Activated T-cell treated with anti-CD3 and anti-CD28 coated beads, Interleukin-2, amount 50 U/mL, for 24 hours (primary cell): Measurements from ENCODE around the gene JAK3.
"Not testable (repeated sequence)": the region's sequence is repeated elsewhere in the genome, so short reads cannot be mapped to it uniquely, and the experiment has no call there.

Experiments
- DNase-seq: peaks from one replicate; pipeline ENCODE4 v3.0.0-alpha.2; 2020
- H3K27ac Mint-ChIP-seq: 2 replicates; pipeline ENCODE4 v1.8.0; 2020; ENCODE audit warnings: mild to moderate bottlenecking, mixed read lengths
- H3K27me3 Mint-ChIP-seq: 2 replicates; pipeline ENCODE4 v1.8.0; 2020; ENCODE audit warnings: mixed read lengths
- H3K36me3 Mint-ChIP-seq: 2 replicates; pipeline ENCODE4 v1.8.0; 2020; ENCODE audit warnings: low read depth, mixed read lengths
- H3K4me1 Mint-ChIP-seq: 2 replicates; pipeline ENCODE4 v1.8.0; 2020; ENCODE audit warnings: low read depth, mixed read lengths
- H3K4me3 Mint-ChIP-seq: 2 replicates; pipeline ENCODE4 v1.8.0; 2020; ENCODE audit warnings: mild to moderate bottlenecking, moderate library complexity, mixed read lengths
- H3K9me3 Mint-ChIP-seq: 2 replicates; pipeline ENCODE4 v1.8.0; 2020; ENCODE audit warnings: mixed read lengths

Gene JAK3

DNA sequence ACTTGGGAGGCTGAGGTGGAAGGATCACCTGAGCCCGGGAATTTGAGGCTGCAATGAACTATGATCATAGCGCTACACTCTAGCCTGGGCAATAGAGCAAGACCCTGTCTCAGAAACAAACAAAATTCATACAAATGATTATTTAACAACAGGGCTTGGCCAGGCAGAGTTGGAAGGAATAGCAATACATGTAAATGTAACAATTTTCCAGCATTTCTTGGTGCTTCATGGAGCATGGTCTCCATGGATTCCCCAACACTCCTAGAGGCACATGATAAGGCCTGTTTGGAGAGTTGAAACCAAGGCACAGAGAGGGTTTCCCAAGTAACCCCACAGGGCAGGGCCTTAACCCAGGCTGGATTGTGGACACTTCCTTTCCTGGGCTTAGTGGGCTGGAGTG lies 36.7 kb downstream of the JAK3 start:
- no peak overlapping the region for H3K4me3 Mint-ChIP-seq
- H3K27ac Mint-ChIP-seq, result no peak overlapping the region
- DNase-seq, result no peak
- peaks cover 9% of the 10 kb centered on the region for H3K4me1 Mint-ChIP-seq
- H3K9me3 Mint-ChIP-seq, result no peaks in the 10 kb centered on the region
- peaks cover under 1% of the 10 kb centered on the region for H3K36me3 Mint-ChIP-seq
- H3K27me3 Mint-ChIP-seq, result no peaks in the 10 kb centered on the region

DNA sequence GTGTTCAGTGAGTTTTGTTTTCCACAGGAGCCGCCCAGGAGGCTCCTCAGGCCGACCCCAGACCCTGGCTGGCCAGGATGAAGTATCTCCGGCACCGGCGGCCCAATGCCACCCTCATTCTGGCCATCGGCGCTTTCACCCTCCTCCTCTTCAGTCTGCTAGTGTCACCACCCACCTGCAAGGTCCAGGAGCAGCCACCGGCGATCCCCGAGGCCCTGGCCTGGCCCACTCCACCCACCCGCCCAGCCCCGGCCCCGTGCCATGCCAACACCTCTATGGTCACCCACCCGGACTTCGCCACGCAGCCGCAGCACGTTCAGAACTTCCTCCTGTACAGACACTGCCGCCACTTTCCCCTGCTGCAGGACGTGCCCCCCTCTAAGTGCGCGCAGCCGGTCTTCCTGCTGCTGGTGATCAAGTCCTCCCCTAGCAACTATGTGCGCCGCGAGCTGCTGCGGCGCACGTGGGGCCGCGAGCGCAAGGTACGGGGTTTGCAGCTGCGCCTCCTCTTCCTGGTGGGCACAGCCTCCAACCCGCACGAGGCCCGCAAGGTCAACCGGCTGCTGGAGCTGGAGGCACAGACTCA lies 40.0 kb downstream of the JAK3 start:
- peak; percentile 54 for DNase-seq
- Mint-ChIP-seq H3K27ac (no peak overlapping the region), H3K36me3 (no peaks in the 10 kb centered on the region), H3K4me3 (peak overlapping the region; percentile 52), H3K9me3 (no peaks in the 10 kb centered on the region), H3K27me3 (no peaks in the 10 kb centered on the region), H3K4me1 (peaks cover 20% of the 10 kb centered on the region)

DNA sequence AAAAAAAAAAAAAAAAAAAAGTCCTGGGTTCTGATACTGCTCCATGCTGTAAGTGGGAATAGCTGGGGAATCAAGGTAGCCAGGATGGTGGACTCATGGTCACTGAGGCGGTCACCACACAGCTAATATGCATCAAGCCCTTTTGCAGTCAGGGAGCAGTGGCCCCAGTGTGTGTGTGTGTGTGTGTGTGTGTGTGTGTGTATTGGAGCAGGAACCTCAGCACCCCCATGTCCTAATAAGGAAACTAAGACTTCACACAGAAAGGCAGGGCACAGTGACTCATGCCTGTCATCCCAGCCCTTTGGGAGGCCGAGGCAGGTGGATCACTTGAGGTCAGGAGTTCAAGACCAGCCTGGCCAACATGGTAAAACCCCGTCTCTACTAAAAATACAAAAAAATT lies 40.8 kb downstream of the JAK3 start:
- Mint-ChIP-seq H3K36me3 (no peaks in the 10 kb centered on the region), H3K27ac (no peak overlapping the region), H3K27me3 (no peaks in the 10 kb centered on the region), H3K4me3 (no peak overlapping the region), H3K4me1 (peaks cover 24% of the 10 kb centered on the region), H3K9me3 (no peaks in the 10 kb centered on the region)
- no peak for DNase-seq

DNA sequence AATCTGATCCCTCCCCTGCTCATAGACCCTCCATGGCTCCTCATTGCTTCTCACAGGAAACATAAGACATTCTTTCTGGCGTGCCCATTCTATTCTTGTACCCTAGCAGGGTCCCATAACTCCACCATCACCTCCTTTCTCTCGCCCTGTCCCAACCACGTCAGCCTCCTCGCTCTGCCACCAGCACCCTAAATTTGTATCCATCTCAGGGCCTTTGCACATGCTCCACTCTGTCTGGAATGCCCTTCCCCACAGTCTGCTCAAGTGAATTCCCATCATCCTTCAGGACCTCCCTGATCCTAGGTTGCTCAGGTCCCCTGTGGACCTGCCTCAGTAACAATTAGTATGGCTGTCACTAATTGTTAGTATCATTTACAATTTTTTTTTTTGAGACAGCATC lies 42.4 kb downstream of the JAK3 start:
- Mint-ChIP-seq H3K9me3 (no peaks in the 10 kb centered on the region), H3K36me3 (no peaks in the 10 kb centered on the region), H3K27ac (no peak overlapping the region), H3K4me3 (no peak overlapping the region), H3K4me1 (peaks cover 24% of the 10 kb centered on the region), H3K27me3 (no peaks in the 10 kb centered on the region)
- DNase-seq, result no peak

DNA sequence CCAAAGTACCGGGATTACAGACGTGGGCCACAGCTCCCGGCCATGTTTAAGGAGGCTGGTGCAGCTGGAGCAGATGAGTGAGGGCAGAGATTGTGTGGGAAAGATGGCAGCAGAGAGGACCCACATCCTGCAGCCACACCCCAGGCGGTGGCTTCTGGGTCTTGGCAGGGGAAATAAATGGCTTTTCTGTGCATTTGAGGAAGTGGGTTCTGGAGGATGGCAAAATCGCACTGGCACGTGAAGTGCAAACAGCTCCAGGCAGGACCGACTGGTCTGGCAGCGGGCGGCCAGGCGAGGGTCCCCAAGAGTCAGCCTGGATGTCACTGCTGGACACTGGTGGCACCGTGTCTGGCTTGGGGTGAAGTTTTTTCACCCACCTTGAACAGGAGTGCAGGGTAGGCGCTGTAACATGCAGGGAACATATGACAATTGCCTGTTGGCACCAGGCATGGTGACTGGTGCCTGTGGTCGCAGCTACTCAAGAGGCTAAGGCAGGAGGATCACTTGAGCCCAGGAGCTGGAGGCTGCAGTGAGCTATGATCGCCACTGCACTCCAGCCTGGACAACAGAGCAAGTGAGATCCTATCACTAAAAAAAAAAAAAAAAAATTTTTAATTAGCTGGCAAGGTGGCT lies 44.4 kb downstream of the JAK3 start:
- H3K36me3 Mint-ChIP-seq, result no peaks in the 10 kb centered on the region
- H3K4me1 Mint-ChIP-seq, result peaks cover 23% of the 10 kb centered on the region
- no peak overlapping the region for H3K4me3 Mint-ChIP-seq
- no peaks in the 10 kb centered on the region for H3K27me3 Mint-ChIP-seq
- no peaks in the 10 kb centered on the region for H3K9me3 Mint-ChIP-seq
- no peak for DNase-seq
- H3K27ac Mint-ChIP-seq, result peak overlapping the region; percentile 9

DNA sequence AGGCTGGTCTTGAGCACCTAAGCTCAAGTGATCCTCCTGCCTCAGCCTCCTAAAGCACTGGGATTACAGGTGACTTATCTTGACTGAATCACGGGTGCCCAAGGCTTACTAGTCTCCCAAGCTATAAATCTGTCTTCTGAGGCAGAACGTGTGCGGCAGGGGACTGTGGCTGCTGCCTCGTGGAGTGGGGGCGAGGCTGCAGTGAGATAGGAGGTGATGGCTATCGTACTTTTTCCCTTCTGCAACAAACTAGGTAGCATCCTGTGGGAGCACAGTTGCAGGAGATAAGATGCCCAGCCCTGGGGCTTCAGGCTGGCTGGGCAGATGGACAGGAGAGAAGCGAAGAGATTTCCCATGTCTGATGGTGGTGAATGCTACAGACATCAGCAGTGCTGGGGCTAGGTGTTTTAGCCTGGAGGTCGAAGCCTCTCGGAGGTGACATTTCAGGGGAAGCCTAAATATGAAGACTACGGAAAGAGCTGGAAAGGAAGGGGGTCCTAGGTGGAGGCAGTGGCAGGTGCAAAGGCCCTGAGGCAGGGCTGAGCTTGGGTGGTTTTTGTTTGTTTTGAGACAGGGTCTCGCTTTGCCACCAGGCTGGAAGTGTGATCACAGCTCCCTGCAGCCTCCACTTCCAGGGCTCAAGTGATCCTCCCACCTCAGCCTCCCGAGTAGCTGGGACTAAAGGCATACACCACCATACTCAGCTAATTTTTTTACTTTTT lies 45.5 kb downstream of the JAK3 start:
- Mint-ChIP-seq H3K4me1 (peaks cover 25% of the 10 kb centered on the region), H3K9me3 (no peaks in the 10 kb centered on the region), H3K4me3 (no peak overlapping the region), H3K27ac (no peak overlapping the region), H3K36me3 (no peaks in the 10 kb centered on the region), H3K27me3 (no peaks in the 10 kb centered on the region)
- no peak for DNase-seq

DNA sequence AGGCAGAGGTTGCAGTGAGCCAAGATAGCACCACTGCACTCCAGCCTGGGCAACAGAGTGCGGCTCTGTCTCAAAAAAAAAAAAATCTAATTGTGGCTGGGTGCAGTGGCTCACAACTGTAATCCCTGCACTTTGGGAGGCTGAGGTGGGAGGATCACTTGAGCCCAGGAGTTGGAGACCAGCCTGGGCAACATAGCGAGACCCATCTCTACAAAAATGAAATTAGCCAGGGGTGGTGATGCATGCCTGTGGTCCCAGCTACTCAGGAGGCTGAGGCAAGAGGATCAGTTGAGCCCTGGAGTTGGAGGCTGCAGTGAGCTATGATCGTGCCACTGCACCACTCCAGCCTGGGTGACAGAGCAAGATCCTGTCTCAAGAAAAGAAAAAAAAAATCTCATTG lies 49.2 kb downstream of the JAK3 start:
- H3K27ac Mint-ChIP-seq, H3K4me3 Mint-ChIP-seq, H3K27me3 Mint-ChIP-seq, H3K9me3 Mint-ChIP-seq, DNase-seq, H3K36me3 Mint-ChIP-seq: not testable (repeated sequence)
- H3K4me1 Mint-ChIP-seq, result peaks cover 51% of the 10 kb centered on the region

DNA sequence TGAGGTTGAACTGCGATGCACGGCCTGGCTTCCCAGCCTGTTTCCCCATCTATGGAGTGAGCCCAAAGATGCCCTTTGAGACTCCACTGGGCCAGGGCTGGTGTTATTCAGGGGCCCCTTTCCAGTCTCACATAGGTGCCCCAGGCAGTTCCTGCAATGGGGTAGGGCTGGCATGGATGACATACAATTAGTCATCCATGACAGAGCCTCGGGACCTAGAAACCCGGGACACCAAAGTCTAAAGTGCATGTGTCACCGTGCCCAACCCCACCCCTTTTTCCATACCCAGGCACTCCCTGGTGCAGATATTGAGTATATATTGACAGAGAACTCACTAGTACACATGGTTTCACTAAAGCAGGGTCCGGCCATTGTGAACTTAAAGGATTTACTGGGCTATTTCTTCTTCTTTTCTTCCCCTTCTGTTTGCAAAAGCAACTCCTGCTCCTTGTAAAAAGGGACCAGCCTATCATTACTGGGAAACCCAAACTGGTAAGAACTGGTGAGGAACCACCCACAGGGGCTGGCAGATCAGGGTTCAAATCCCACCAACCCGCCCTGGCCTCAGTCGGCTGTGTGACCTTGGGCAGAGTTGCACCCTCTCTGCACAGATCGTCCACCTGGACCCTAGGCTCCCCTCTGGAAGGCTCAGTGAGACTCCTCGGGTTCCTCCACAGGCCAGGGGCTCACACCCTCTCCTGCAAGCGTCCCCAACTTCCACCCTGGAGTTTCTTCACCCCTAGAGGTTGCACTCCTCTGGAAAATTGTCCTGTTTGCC lies 50.2 kb downstream of the JAK3 start:
- Mint-ChIP-seq H3K36me3 (no peaks in the 10 kb centered on the region), H3K4me1 (peaks cover 49% of the 10 kb centered on the region), H3K27me3 (no peaks in the 10 kb centered on the region), H3K9me3 (no peaks in the 10 kb centered on the region), H3K4me3 (no peak overlapping the region), H3K27ac (peak overlapping the region; percentile 81)
- peak; percentile 60 for DNase-seq

DNA sequence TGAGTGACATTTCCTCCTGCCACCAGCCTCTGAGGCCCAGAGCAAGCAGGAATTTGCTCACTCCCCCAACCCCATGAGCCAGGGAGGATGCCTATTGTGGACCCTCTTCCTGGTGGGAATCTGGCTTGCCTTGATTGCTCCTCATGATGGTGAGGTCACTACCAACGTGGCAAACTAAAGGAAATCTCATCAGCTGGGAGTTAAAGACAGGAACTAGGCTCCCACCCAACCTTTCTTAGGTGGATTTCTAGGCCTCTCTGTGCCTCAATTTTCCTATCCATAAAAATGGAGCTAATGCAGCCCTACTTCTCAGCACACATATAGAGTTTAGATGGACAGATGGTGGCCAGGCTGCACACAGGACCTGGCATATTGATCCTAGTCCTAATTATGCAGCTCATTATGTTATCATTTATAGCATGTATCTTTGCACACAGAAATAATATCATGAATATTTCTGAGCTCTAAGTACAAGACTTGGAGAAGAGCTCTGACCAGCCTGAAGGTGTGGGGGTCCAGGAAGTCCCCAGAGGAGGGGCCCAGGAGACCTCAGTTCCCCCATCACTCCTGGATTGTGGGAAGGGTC lies 50.9 kb downstream of the JAK3 start:
- H3K36me3 Mint-ChIP-seq, result no peaks in the 10 kb centered on the region
- H3K27me3 Mint-ChIP-seq, result no peaks in the 10 kb centered on the region
- H3K4me1 Mint-ChIP-seq, result peaks cover 48% of the 10 kb centered on the region
- DNase-seq, result no peak
- no peak overlapping the region for H3K4me3 Mint-ChIP-seq
- peak overlapping the region; percentile 81 for H3K27ac Mint-ChIP-seq
- no peaks in the 10 kb centered on the region for H3K9me3 Mint-ChIP-seq

DNA sequence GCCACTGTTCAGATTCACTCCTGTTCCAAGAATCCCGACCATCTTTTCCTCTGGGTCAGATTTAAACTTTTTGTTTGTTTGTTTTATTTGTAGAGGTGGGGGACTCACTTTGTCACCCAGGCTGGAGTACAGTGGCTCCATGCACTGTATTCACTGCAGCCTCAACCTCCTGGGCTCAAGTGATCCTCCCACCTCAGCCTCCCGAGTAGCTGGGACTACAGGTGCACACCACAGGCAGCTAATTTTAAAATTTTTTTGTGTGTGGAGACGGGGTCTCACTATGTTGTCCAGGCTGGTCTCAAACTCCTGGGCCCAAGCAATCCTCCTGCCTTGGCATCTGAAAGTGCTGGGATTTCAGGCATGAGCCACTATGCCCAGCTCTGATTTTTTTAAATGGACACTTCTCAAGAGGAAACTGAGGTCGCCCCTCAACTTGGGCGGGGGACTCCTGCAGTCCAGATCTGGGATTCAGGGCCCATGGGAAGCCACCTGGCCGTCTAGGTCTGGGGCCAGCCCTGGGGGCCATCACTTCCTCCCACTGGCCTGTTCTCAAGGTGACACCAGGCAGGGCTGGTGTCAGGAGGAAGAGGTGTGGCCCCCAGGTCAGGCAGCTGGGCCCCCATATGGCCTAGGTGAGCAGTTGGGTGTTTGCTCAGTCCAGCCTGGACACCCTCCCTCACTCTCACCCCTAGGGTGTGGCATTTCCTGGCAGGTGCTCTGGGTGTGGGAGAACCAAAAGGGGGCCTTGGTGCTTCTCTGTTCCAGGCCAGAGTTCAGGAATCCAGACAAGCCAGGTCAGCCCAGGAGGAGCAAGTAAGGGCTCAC lies 51.6 kb downstream of the JAK3 start:
- Mint-ChIP-seq H3K27ac (no peak overlapping the region), H3K4me3 (no peak overlapping the region), H3K9me3 (no peaks in the 10 kb centered on the region), H3K27me3 (no peaks in the 10 kb centered on the region), H3K36me3 (no peaks in the 10 kb centered on the region), H3K4me1 (peaks cover 55% of the 10 kb centered on the region)
- no peak for DNase-seq

DNA sequence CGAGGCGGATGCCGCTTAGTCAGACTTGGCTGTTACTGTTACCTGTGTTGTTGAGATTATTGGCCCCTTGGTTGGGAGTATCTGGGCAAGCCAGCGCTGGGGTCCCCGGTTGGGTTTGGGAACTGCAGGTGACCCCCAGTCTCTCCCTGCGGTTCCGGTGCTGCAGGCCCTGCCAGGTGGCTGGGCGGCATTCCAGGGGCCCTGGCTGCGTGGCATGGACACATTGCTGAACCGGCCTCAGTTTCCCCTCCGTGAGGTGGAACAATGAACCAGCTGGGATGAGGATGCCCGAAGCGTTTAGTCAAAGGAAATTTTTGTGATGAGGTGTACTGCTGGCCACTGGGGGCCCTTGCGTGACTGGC lies 52.3 kb downstream of the JAK3 start:
- DNase-seq, result no peak
- H3K9me3 Mint-ChIP-seq, result no peaks in the 10 kb centered on the region
- H3K4me3 Mint-ChIP-seq, result peak overlapping the region; percentile 57
- no peak overlapping the region for H3K27ac Mint-ChIP-seq
- no peaks in the 10 kb centered on the region for H3K36me3 Mint-ChIP-seq
- no peaks in the 10 kb centered on the region for H3K27me3 Mint-ChIP-seq
- peaks cover 57% of the 10 kb centered on the region for H3K4me1 Mint-ChIP-seq

DNA sequence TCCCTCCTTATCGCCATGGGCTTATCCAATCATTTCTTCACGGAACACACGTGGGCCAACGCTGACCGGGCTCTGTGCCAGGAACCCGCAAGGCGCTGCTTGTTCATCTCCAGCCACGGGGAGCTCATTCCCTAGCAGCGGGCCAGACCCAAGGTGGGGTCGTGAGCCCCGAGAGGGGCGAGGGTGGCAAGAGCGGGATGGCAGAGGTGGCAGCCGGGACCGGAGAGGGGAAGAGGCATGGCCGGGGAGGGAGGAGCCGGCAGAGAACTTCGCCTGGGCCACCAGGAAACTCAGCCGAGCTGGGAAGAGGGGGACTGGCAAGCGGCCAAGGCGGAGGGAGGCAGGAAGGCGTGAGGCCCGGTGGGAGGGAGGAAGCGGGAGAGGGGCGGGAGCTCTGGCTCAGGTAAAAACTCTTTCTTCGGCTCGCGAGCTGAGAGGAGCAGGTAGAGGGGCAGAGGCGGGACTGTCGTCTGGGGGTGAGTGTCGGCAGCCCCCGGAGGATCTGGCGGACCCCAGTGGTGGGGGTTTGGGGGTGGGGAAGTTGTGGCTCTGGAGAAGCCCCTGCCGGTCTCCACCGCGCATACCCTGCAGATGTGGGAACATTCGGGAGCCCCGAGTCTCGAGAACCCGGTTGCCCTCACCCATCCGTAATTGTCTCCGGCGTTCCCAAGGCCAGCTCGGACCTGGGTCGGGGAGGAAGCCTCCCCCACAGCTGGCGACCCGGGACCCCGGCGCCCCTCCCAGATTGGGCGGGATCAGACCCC lies 52.9 kb downstream of the JAK3 start, which contains the start of gene B3GNT3:
Gene B3GNT3, plus strand, starts transcription at position 408 of the 764 bp plus-strand sequence. CDS start 12,670 bp downstream, outside the sequence.
- H3K27ac Mint-ChIP-seq, result peak within 1 kb of the TSS; percentile 74
- peaks cover 63% of the 10 kb centered on the region for H3K4me1 Mint-ChIP-seq
- no peaks in the 10 kb centered on the region for H3K36me3 Mint-ChIP-seq
- peak within 1 kb of the TSS; percentile 57 for H3K4me3 Mint-ChIP-seq
- H3K9me3 Mint-ChIP-seq, result no peaks in the 10 kb centered on the region
- peak; percentile 63 for DNase-seq
- no peaks in the 10 kb centered on the region for H3K27me3 Mint-ChIP-seq

DNA sequence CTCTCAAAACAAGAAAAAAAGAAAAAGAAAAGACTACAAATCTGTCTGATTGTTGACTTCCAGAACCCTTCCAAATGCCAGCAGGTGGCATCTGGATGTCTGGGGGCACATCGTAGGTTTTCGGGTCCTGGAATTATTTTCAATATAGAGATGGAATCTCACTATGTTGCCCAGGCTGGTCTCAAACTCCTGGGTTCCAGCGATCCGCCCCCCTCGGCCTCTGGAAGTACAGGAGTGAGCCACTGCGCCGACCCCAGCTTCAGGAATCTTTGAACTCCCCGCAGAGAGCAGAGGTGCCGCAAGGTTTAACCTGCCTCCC lies 53.4 kb downstream of the JAK3 start:
- Mint-ChIP-seq H3K27ac (peak overlapping the region; percentile 74), H3K27me3 (no peaks in the 10 kb centered on the region), H3K9me3 (no peaks in the 10 kb centered on the region), H3K4me1 (peaks cover 63% of the 10 kb centered on the region), H3K4me3 (peak overlapping the region; percentile 57), H3K36me3 (peaks cover 1% of the 10 kb centered on the region)
- DNase-seq, result no peak
